Right atrium auricular region (tissue), 2 donors: ENCODE measurements around the gene ZKSCAN8. TPM values are rescaled to one million over a fixed set of nuclear protein-coding genes. Genes with fewer than 3 reads are reported as not detected.

Experiments
- DNase-seq: peaks from one replicate; pipeline ENCODE4 v3.0.0-alpha.2; 2019; ENCODE audit warnings: low spot score
- H3K27ac ChIP-seq, 2 donors: fragments of 200-600 bp; sonication (generic); 1 replicate in 1 of 2; 2 replicates in 1 of 2; pipeline ENCODE4 v1.5.1; 2016 to 2019
- H3K27me3 ChIP-seq, 2 donors: fragments of 200-600 bp; sonication (generic); one replicate each; pipeline versions ENCODE4 v1.5.1 to v1.6.0; 2017 to 2019
- H3K36me3 ChIP-seq: fragments of 200-600 bp; sonication (generic); one replicate; pipeline ENCODE4 v1.5.1; 2016
- H3K4me1 ChIP-seq, 2 donors: fragments of 200-600 bp; sonication (generic); one replicate each; pipeline versions ENCODE4 v1.5.1 to v1.6.0; 2017 to 2019
- H3K4me3 ChIP-seq, 2 donors: fragments of 200-600 bp; sonication (generic); 1 replicate in 1 of 2; 2 replicates in 1 of 2; pipeline ENCODE4 v1.5.1; 2017 to 2019; ENCODE audit warnings: mild to moderate bottlenecking in 1 of 2, moderate library complexity in 1 of 2
- H3K9me3 ChIP-seq, 2 donors: fragments of 200-600 bp; sonication (generic); one replicate each; pipeline ENCODE4 v1.5.1; 2019
- CTCF ChIP-seq, 2 donors: fragments of 200-600 bp; sonication (generic); IDR thresholded peaks; one replicate each; pipeline ENCODE4 v1.5.1; 2019; ENCODE audit warnings: antibody characterized with exemption in 2 of 2
- total RNA-seq, 2 donors: library from RNA; depleted of rRNA; stranded (reverse); fragments of >200 nt; gene quantifications; one replicate each; pipeline ENCODE4 v1.1.0, GENCODE V29; 2016

Gene ZKSCAN8
- total RNA-seq, 2 donors from 2014 or later: 10.4 to 13.1 TPM

GRCh38 chr6:28203201-28203600, 61.5 kb downstream of the ZKSCAN8 start:
- no peak for DNase-seq
- H3K27me3 ChIP-seq: peaks cover 8 to 21% of the 10 kb centered on the region in 2 donors
- no peak overlapping the region for H3K4me3 ChIP-seq
- peaks cover 0 to 27% of the 10 kb centered on the region in 2 donors for H3K9me3 ChIP-seq
- no peaks in the 10 kb centered on the region for H3K36me3 ChIP-seq
- peaks cover 0 to 11% of the 10 kb centered on the region in 2 donors for H3K4me1 ChIP-seq
- no peak for TF ChIP-seq CTCF (IDR thresholded peaks at IDR 0.05)
- H3K27ac ChIP-seq: no peak overlapping the region

DNA sequence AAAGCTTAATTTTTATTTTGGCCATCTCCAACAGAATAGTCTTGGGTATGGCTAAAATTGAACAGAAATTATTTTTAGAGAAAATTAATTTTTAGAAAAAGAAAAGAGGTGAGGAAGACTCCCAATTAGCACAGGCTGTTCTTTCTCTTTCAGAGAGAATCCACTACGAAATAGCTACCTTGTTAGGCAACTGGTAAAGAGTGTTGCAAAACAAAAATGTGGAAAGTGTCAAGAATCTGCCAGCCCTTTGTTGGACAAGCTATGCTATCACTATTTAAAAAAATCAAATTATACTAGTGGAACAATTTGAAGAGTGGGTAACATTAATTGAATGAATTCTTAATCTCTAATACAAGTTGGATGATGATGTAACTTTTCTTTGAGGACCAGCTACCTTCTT, 64.2 kb downstream of the ZKSCAN8 start:
- Histone ChIP-seq H3K36me3 (no peaks in the 10 kb centered on the region), H3K4me3 (no peak overlapping the region), H3K4me1 (peaks cover 0 to 12% of the 10 kb centered on the region in 2 donors), H3K27me3 (peaks cover 24 to 43% of the 10 kb centered on the region in 2 donors), H3K27ac (no peak overlapping the region), H3K9me3 (peaks cover 0 to 27% of the 10 kb centered on the region in 2 donors)
- no peak for TF ChIP-seq CTCF (IDR thresholded peaks at IDR 0.05)
- no peak for DNase-seq

- peaks cover 24 to 43% of the 10 kb centered on the region in 2 donors for H3K27me3 ChIP-seq
- no peak for TF ChIP-seq CTCF (IDR thresholded peaks at IDR 0.05)
- no peak for DNase-seq
Observed at GRCh38 chr6:28206527-28206926, 64.8 kb downstream of the ZKSCAN8 start.

DNA sequence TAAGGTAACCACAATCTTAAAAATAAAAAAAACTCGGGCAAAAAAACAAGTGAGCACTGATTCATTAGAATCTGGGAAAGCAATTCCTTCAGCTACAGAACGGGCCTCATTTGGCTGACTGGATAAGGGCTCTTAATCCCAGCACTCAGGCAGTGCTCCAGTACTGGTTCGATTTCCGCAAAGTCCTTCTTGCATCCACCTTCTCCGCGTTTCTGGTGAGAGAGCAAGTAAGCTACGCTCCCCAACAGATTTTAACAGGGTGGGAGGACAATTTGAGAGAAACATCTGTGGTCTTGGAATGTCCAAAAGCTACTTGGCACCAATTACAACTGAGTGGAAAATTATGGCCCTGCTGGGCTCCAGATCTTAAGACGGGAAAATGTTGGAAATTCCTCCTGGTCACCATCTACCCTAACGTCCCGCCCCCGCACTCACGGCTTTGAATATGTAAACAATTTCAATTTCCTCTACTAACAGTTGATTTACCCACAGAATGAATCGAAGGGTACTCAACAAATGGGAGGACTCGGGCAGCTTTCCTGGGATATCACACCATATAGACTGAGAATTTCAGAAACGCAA, 65.3 kb downstream of the ZKSCAN8 start:
- H3K4me1 ChIP-seq: peaks cover 0 to 14% of the 10 kb centered on the region in 2 donors
- H3K36me3 ChIP-seq: no peaks in the 10 kb centered on the region
- H3K4me3 ChIP-seq: peak overlapping the region in 1 of 2 donors; percentile 20
- no peak for DNase-seq
- no peak for TF ChIP-seq CTCF (IDR thresholded peaks at IDR 0.05)
- H3K27ac ChIP-seq: no peak overlapping the region
- peaks cover 27 to 48% of the 10 kb centered on the region in 2 donors for H3K27me3 ChIP-seq
- H3K9me3 ChIP-seq: peaks cover 0 to 27% of the 10 kb centered on the region in 2 donors

More at GRCh38 chr6:28206527-28206926, 64.8 kb downstream of the ZKSCAN8 start:
- Histone ChIP-seq H3K27ac (no peak overlapping the region), H3K4me3 (no peak overlapping the region), H3K4me1 (peaks cover 0 to 12% of the 10 kb centered on the region in 2 donors), H3K36me3 (no peaks in the 10 kb centered on the region), H3K9me3 (peaks cover 0 to 27% of the 10 kb centered on the region in 2 donors)

GRCh38 chr6:28207510-28208110, 65.9 kb downstream of the ZKSCAN8 start:
- TF ChIP-seq CTCF (IDR thresholded peaks at IDR 0.05): no peak
- peaks cover 0 to 20% of the 10 kb centered on the region in 2 donors for H3K4me1 ChIP-seq
- H3K27ac ChIP-seq: no peak overlapping the region
- peaks cover 0 to 27% of the 10 kb centered on the region in 2 donors for H3K9me3 ChIP-seq
- peak overlapping the region in 1 of 2 donors; percentile 20 for H3K4me3 ChIP-seq
- H3K36me3 ChIP-seq: no peaks in the 10 kb centered on the region
- DNase-seq: no peak
- H3K27me3 ChIP-seq: peaks cover 31 to 54% of the 10 kb centered on the region in 2 donors
